SJSA1 (cell line): Measurements from ENCODE around the gene DNAJB2. TPM values are rescaled to one million over a fixed set of nuclear protein-coding genes. Genes with fewer than 3 reads are reported as not detected.

Experiments used
- DNase-seq, 2 experiments: peaks; one replicate each; pipeline ENCODE4 v3.0.0-alpha.2; 2015 to 2020; ENCODE audit warnings: low spot score in 2 of 2, low read depth in 1 of 2
- H3K27ac ChIP-seq: fragments of 250-450 bp; sonication (Bioruptor Pico); 2 replicates; pipeline ENCODE4 v1.5.1; 2020; ENCODE audit warnings: mild to moderate bottlenecking, moderate library complexity
- H3K27me3 ChIP-seq: fragments of 250-450 bp; sonication (Bioruptor Pico); replicated peaks from 2 replicates; pipeline ENCODE4 v1.5.1; 2020; ENCODE audit warnings: mild to moderate bottlenecking, moderate library complexity
- H3K36me3 ChIP-seq: fragments of 250-450 bp; sonication (Bioruptor Pico); 2 replicates; pipeline ENCODE4 v1.5.1; 2020; ENCODE audit warnings: mild to moderate bottlenecking
- H3K4me1 ChIP-seq: fragments of 250-450 bp; sonication (Bioruptor Pico); replicated peaks from 2 replicates; pipeline ENCODE4 v1.6.1; 2021; ENCODE audit warnings: mild to moderate bottlenecking
- H3K4me3 ChIP-seq: fragments of 250-450 bp; sonication (Bioruptor Pico); 2 replicates; pipeline ENCODE4 v1.5.1; 2020; ENCODE audit warnings: mild to moderate bottlenecking
- H3K9me3 ChIP-seq: fragments of 250-450 bp; sonication (Bioruptor Pico); replicated peaks from 2 replicates; pipeline ENCODE4 v1.5.1; 2020; ENCODE audit warnings: mild to moderate bottlenecking
- total RNA-seq: library from RNA; depleted of rRNA; stranded (reverse); fragments of >200 nt; shearing (Covaris generic); gene quantifications from 2 replicates; pipeline ENCODE4 v1.2.3, GENCODE V29; 2014; rRNA removed

The DNAJB2 gene
- total RNA-seq: 35.5 and 57.8 TPM in 2 replicates

DNA sequence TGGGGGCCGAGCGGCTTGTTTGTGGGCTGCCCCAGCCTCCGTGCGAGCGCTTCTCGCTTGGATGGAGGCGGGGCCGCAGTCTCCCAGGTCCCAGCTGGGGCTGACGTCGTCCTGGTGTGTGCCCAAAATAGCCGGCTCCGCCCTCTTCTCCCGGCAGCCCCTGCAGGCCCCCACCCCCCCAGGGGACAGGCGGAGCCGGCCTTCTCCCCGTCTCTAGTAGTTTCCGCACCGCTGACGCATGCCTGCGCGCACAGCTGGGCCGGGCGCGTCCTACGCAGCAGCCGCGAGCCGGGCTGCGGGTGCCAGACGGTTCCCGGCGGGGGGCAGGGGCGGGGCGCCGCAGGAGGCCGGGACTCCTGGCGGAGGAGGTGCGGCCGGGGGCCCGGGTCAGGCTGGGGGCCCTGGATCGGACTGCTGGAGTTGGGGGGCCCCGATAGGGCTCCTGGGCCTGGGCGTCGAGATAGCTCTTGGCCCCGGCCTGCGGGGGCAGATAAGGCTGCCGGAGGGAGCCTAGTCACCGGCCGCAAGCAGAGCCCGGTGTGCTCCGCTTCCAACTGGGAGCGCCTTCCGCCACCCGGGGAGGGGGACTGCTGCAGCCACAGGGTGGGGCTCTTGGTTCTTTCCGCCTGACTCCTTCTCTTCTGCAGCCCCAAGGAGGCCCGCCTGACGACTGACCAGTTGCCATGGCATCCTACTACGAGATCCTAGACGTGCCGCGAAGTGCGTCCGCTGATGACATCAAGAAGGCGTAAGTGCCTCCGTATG lies at the start of gene DNAJB2:
DNAJB2 (plus strand) TSS at position 216 of the 765 bp plus-strand sequence; CDS start at position 684, 468 bp downstream.
- Histone ChIP-seq H3K27ac (peak within 1 kb of the TSS; percentile 86), H3K4me3 (peak within 1 kb of the TSS; percentile 58), H3K4me1 (peaks cover 34% of the 10 kb centered on the region), H3K36me3 (peaks cover 34% of the 10 kb centered on the region), H3K9me3 (no peaks in the 10 kb centered on the region), H3K27me3 (no peaks in the 10 kb centered on the region)
- DNase-seq: peak; percentile 99 to 100

DNA sequence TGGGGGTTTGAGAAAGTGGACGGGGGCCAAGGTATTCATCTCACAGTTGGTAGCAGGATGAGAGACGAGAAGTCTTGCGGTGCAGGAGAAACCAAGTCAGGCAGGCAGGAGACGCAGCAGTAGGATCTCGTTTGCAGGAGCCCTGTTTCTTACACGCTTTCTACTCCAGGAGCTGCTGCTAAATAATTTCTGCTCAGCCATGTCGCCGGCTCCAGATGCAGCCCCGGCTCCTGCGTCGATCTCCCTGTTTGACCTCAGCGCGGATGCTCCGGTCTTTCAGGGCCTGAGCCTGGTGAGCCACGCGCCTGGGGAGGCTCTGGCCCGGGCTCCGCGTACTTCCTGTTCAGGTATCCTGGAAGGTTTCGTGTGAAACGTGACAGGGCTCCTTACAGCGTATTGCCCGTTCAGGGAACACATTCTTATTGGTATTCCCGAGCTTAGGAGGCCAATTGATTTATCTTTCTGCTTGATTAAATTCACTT lies 49.1 kb upstream of the DNAJB2 start:
- peak overlapping the region; percentile 82 for H3K27ac ChIP-seq
- no peaks in the 10 kb centered on the region for H3K27me3 ChIP-seq
- H3K4me3 ChIP-seq: peak overlapping the region; percentile 82
- peaks cover 19% of the 10 kb centered on the region for H3K4me1 ChIP-seq
- peaks cover 52% of the 10 kb centered on the region for H3K36me3 ChIP-seq
- H3K9me3 ChIP-seq: no peaks in the 10 kb centered on the region
- DNase-seq: no peak

DNA sequence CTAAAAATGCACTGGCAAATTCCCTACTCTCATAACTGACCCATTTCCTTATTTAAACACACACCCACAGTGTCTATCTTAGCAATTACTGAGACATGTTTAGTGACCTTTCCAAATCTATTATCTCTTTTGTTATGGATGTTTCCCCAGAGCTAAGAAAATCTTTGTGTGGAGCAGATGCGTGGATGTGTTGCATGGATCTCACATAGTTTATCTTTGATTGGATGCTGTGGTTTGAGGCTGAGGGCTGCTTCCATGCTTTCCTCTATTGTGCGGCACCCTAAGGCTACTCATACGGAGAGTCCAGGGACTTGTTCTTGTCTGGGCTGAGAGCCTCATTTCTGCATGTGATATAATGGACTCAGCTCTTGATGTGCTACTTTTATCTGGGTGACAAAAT lies 44.8 kb upstream of the DNAJB2 start:
- H3K4me3 ChIP-seq: no peak overlapping the region
- peaks cover 54% of the 10 kb centered on the region for H3K36me3 ChIP-seq
- peaks cover 7% of the 10 kb centered on the region for H3K4me1 ChIP-seq
- no peak for DNase-seq
- H3K27me3 ChIP-seq: no peaks in the 10 kb centered on the region
- no peaks in the 10 kb centered on the region for H3K9me3 ChIP-seq
- no peak overlapping the region for H3K27ac ChIP-seq

DNA sequence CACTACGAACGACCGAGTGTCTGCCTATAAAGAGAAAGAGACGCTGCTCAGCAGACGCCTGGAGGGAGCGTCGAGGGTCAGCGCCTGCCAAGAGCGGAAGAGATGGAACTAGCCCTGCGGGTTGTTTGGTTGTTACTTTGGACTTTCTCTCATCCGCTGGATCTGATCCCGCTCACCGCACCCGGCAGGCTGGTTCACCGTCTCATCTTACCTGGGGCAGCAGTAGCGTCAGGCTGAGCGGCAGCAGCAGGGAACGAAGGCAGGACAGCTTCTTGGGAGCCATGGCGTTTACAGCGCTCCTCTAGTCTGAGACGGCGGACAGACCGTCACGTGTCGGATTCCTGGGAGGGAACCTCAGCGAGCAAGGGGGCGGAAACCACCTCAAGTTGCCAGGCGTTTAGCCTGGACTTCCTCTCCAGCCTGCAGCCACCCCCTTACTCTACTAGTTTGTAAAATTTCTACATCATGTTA lies 35.8 kb upstream of the DNAJB2 start:
- H3K9me3 ChIP-seq: no peaks in the 10 kb centered on the region

DNA sequence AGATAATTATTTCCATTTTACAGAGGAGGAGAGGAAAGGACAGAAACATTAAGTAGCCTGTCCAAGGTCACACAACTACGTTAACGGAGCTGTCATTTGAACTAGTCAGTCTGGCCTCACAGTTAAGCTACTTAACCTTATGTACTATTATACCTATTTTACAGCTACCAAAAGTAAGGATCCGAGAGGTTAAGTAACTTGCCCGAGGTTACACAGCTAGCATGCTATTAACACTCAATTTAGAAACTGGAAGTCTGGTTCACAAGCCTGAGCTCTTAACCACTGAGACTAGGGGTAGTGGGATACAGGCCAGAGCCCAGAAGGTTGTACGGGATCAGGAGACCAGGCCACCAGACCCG lies 34.4 kb upstream of the DNAJB2 start:
- peak overlapping the region; percentile 81 for H3K4me3 ChIP-seq

More for the DNA sequence above, 35.8 kb upstream of the DNAJB2 start:
- Histone ChIP-seq H3K27me3 (no peaks in the 10 kb centered on the region), H3K4me1 (peaks cover 17% of the 10 kb centered on the region), H3K27ac (no peak overlapping the region), H3K36me3 (peaks cover 23% of the 10 kb centered on the region), H3K4me3 (no peak overlapping the region)
- no peak for DNase-seq

DNA sequence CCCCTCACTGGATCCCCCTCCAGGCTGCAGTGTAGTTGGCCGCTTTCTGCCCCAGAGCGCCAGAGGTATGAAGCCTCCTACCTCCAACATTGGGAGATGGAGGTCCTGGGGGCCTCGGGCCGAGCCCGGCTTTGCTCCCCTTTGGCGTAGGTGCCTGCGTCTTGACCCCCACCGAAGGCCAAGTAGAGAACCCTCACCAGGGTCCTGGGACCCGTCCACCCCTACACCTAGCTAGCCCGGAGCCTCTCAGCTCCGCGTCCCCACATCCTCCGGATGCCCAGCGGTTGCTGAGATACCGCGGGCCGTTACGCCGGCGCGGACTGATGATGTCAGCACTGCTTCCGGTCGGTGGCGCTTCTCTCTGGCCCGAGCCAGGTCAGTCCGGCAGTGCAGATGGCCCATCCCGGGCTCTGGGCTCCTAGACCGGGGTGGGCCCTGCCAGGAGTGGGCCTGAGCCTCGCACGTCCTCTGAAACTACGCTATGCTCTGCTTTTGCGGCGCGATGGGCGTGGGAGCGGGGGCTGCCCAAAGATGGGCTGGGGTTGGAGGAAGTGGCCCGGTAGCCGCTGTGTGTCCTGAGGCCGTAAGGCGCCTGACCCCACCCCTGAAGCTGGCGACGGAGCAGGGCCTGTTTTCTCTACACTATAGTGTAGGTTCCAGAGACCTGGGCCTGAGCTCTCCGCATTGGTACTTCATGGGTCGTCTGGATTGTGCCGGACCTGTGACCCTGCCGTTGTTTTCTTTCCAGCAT lies 33.8 kb upstream of the DNAJB2 start, which contains the start of the genes GLB1L and STK16:
GLB1L (minus strand) TSS at position 297 of the 751 bp plus-strand sequence. CDS start 1,871 bp downstream, outside the sequence.
STK16 (plus strand) TSS at position 332 of the 751 bp plus-strand sequence. CDS start 521 bp downstream, outside the sequence.
- Histone ChIP-seq H3K27ac (peak within 1 kb of the TSS; percentile 88), H3K27me3 (no peaks in the 10 kb centered on the region), H3K36me3 (peaks cover 24% of the 10 kb centered on the region), H3K4me1 (peaks cover 31% of the 10 kb centered on the region), H3K9me3 (no peaks in the 10 kb centered on the region), H3K4me3 (peak within 1 kb of the TSS; percentile 81)
- peak; percentile 93 to 94 for DNase-seq

More for the DNA sequence above, 34.4 kb upstream of the DNAJB2 start:
- Histone ChIP-seq H3K36me3 (peaks cover 24% of the 10 kb centered on the region), H3K27me3 (no peaks in the 10 kb centered on the region), H3K9me3 (no peaks in the 10 kb centered on the region), H3K27ac (peak overlapping the region; percentile 88), H3K4me1 (peaks cover 27% of the 10 kb centered on the region)
- no peak for DNase-seq

DNA sequence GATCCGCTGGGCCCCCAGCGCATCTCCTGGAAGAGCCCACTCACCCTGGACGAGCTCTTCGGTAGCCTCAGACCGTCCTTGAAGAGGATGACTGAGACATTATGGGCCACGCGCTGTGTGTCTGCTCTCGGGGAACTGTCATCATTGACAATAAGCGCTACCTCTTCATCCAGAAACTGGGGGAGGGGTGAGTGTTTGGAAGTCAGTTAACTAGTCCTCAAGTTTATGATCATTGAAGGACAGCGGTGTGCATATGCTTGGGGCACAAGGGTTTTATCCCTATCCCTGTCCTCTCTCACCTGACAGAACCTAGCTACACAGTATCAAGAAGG lies 33.3 kb upstream of the DNAJB2 start:
- Histone ChIP-seq H3K4me3 (peak overlapping the region; percentile 81), H3K36me3 (peaks cover 24% of the 10 kb centered on the region), H3K4me1 (peaks cover 31% of the 10 kb centered on the region), H3K9me3 (no peaks in the 10 kb centered on the region), H3K27ac (peak overlapping the region; percentile 88), H3K27me3 (no peaks in the 10 kb centered on the region)
- no peak for DNase-seq

DNA sequence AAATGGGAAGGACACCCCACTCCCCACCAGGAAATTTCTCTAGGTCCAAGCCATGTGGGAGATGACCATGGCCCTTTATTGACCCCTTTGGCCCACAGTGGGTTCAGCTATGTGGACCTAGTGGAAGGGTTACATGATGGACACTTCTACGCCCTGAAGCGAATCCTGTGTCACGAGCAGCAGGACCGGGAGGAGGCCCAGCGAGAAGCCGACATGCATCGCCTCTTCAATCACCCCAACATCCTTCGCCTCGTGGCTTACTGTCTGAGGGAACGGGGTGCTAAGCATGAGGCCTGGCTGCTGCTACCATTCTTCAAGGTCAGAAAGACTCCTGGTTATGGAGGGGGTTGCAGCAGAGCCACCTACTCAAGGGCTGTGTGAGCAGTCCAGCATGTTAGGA lies 32.6 kb upstream of the DNAJB2 start:
- Histone ChIP-seq H3K9me3 (no peaks in the 10 kb centered on the region), H3K27ac (no peak overlapping the region), H3K36me3 (peaks cover 24% of the 10 kb centered on the region), H3K4me3 (no peak overlapping the region), H3K4me1 (peaks cover 31% of the 10 kb centered on the region), H3K27me3 (no peaks in the 10 kb centered on the region)
- DNase-seq: no peak

DNA sequence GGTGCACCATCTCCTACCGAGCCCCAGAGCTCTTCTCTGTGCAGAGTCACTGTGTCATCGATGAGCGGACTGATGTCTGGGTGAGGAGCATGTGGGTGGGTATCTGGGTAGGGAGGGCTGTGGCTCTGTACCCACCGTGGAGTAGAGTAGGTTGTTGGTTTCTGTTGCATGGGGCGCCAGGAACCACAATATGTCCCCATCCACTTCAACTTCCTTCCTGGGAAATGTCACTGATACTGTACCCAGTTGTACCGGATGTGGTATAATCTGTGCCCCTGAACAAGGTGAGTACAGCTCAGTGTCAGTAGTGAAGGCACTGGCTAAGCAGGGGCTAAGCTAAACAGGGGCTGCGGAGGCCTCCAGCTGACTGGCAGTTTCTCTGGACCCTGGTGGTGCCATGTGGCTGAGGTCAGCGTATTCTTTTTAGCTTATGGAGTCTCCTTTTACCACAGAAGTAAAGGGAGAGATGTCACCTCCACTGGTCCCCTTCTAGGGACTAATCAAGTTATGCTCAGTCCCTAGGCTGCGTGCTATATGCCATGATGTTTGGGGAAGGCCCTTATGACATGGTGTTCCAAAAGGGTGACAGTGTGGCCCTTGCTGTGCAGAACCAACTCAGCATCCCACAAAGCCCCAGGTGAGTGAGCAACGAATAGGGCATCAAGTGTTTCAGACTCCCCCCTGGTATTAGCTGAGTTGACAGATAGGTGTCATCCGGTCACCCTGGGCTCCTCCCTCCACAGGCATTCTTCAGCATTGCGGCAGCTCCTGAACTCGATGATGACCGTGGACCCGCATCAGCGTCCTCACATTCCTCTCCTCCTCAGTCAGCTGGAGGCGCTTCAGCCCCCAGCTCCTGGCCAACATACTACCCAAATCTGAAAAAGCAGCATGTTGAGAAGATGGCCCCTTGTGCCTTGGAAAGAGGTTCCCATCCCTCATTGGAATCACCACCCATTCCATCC lies 31.2 kb upstream of the DNAJB2 start:
- no peak overlapping the region for H3K27ac ChIP-seq
- H3K4me1 ChIP-seq: peaks cover 31% of the 10 kb centered on the region

DNA sequence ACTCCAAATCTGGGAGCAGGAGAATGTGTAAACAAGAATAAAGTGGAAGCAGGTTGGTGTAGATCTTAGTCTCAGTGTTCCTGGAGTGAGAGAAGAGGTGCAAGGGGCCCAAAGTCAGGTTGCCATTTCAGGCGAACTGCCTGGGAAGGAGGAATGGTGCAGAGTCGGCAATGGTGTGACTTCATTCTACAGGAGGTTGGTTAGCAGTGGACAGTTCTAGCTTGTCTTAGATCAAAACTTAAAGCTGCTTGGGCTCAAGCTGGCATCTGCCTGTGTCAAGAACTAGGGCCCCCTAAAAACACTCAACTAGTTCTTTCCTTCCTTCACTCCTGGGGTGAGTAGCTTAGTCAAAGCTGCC lies 30.3 kb upstream of the DNAJB2 start:
- peaks cover 24% of the 10 kb centered on the region for H3K36me3 ChIP-seq
- H3K4me3 ChIP-seq: no peak overlapping the region
- no peaks in the 10 kb centered on the region; the same call in 1 of the 2 replicates for H3K9me3 ChIP-seq
- H3K27ac ChIP-seq: no peak overlapping the region
- peaks cover 39% of the 10 kb centered on the region for H3K4me1 ChIP-seq
- DNase-seq: no peak
- peaks cover 19% of the 10 kb centered on the region for H3K27me3 ChIP-seq

More for the DNA sequence above, 31.2 kb upstream of the DNAJB2 start:
- Histone ChIP-seq H3K4me3 (no peak overlapping the region), H3K9me3 (no peaks in the 10 kb centered on the region), H3K27me3 (peaks cover 11% of the 10 kb centered on the region), H3K36me3 (peaks cover 24% of the 10 kb centered on the region)
- no peak for DNase-seq

DNA sequence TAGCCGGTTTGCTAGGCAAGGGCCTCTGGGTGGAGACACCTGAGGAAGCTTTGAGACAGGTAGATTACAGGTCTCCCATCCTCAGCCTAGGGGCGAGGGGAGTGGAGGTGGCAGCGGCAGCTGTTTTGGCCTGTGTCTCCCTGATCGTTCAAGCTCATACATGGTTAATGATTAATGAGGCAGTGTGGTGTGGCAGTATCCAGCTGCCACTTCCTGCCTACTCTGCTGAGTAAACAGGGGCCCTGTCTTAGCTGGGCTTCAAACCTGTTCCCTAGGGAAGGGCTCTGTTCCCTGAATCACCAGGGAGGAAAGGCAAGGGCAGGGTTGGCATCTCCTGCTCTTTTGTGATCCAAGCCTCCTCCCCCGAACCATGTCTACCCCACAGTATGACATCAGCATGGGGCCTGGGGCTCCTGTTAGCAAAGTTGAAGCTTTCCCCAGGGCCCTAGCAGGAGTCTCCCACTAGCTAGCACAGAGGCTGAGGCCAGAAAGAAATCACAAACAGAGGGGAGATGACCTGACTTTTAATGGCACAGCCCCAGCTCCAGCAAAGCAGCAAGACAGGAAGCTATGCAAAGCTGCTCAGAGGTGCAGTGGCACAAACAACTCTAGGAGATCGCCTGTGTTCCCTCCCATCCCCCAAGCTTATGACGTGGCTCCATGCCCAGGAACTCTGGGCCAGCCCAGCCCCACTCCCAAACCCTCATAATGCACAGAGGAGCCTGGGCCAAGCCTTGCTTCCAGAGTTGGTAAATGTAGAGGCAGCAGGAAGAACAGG lies 29.8 kb upstream of the DNAJB2 start:
- Histone ChIP-seq H3K27ac (no peak overlapping the region; the same call in 1 of the 2 replicates), H3K27me3 (peaks cover 25% of the 10 kb centered on the region), H3K36me3 (peaks cover 24% of the 10 kb centered on the region), H3K4me3 (no peak overlapping the region), H3K4me1 (peaks cover 44% of the 10 kb centered on the region), H3K9me3 (peaks cover 4% of the 10 kb centered on the region)
- peak in 1 of 2 experiments; percentile 52 for DNase-seq

DNA sequence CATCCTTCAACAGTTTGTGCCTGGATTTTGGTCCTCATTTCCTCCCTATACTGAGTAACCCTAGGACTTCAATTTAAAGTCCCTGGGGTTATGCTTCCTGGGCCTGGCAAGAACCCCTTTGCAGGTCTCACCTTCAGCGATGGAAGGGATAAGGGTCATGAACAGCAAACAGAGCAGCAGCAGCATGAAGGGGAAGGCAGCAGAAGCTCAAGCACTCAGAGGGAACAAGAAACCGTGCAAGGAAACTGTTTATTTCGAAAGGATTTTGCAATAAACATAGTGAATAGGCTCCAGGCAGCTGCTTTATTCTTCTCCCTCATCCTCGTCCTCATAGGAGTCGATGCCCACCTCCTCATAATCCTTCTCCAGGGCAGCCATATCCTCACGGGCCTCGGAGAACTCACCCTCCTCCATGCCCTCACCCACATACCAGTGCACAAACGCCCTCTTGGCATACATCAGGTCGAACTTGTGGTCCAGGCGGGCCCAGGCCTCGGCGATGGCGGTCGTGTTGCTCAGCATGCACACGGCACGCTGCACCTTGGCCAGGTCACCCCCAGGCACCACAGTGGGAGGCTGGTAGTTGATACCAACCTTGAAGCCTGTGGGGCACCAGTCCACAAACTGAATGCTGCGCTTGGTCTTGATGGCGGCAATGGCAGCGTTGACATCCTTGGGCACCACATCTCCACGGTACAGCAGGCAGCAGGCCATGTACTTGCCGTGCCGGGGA lies 29.0 kb upstream of the DNAJB2 start:
- H3K4me1 ChIP-seq: peaks cover 39% of the 10 kb centered on the region
- no peak overlapping the region for H3K4me3 ChIP-seq
- H3K27me3 ChIP-seq: peaks cover 33% of the 10 kb centered on the region
- H3K36me3 ChIP-seq: peaks cover 24% of the 10 kb centered on the region
- no peak overlapping the region for H3K27ac ChIP-seq
- peaks cover 4% of the 10 kb centered on the region for H3K9me3 ChIP-seq
- no peak for DNase-seq
